CD4-positive, alpha-beta T cell treated with Interleukin-1 beta for 1 hour (primary cell): Measurements from ENCODE around the gene KRTAP9-4.
"Not testable (repeated sequence)": the region's sequence is repeated elsewhere in the genome, so short reads cannot be mapped to it uniquely, and the experiment has no call there.

Source experiments
- DNase-seq, 2 donors: peaks; one replicate each; pipeline ENCODE4 v3.0.0-alpha.2; 2020 to 2022

Gene KRTAP9-4

GRCh38 chr17:41249637-41250240, at the start of gene KRTAP9-4:
TSS of gene KRTAP9-4 (plus strand) at chr17:41249687. CDS start at chr17:41249721, 34 bp downstream.
- not testable (repeated sequence) for DNase-seq

- no peak for DNase-seq
Measured at GRCh38 chr17:41211845-41212466, 37.5 kb upstream of the KRTAP9-4 start.

GRCh38 chr17:41212524-41213169, 36.8 kb upstream of the KRTAP9-4 start:
- no peak for DNase-seq

- DNase-seq = no peak
Measured at GRCh38 chr17:41215681-41216080, 33.8 kb upstream of the KRTAP9-4 start.

GRCh38 chr17:41223821-41224220, 25.7 kb upstream of the KRTAP9-4 start:
- DNase-seq = no peak

- no peak for DNase-seq
Measured at GRCh38 chr17:41226051-41226450, 23.4 kb upstream of the KRTAP9-4 start.

- DNase-seq = not testable (repeated sequence)
Measured at GRCh38 chr17:41226598-41227095, 22.8 kb upstream of the KRTAP9-4 start, which contains the start of gene KRTAP9-2. TSS of gene KRTAP9-2 (plus strand) at chr17:41226648. CDS start at chr17:41226655, 7 bp downstream.

GRCh38 chr17:41230094-41230493, 19.4 kb upstream of the KRTAP9-4 start:
- DNase-seq = no peak

GRCh38 chr17:41231731-41232130, 17.8 kb upstream of the KRTAP9-4 start:
- no peak for DNase-seq

GRCh38 chr17:41232399-41233105, 16.9 kb upstream of the KRTAP9-4 start, which contains the start of gene KRTAP9-3:
TSS of gene KRTAP9-3 (plus strand) at chr17:41232449. CDS start at chr17:41232502, 53 bp downstream.
- not testable (repeated sequence) for DNase-seq

GRCh38 chr17:41237116-41237515, 12.4 kb upstream of the KRTAP9-4 start:
- not testable (repeated sequence) for DNase-seq

- not testable (repeated sequence) for DNase-seq
Measured at GRCh38 chr17:41237949-41238437, 11.5 kb upstream of the KRTAP9-4 start, which contains the start of gene KRTAP9-8. TSS of gene KRTAP9-8 (plus strand) at chr17:41237999. CDS start at chr17:41238052, 53 bp downstream.

- not testable (repeated sequence) for DNase-seq
Measured at GRCh38 chr17:41246995-41247787, 2.3 kb upstream of the KRTAP9-4 start.

- no peak for DNase-seq
Measured at GRCh38 chr17:41251261-41251660, 1.8 kb downstream of the KRTAP9-4 start.

- no peak for DNase-seq
Measured at GRCh38 chr17:41254861-41255260, 5.4 kb downstream of the KRTAP9-4 start.

GRCh38 chr17:41255381-41256290, 6.1 kb downstream of the KRTAP9-4 start, which contains the start of gene KRTAP9-9:
TSS of gene KRTAP9-9 (plus strand) at chr17:41255384.
- not testable (repeated sequence) for DNase-seq

GRCh38 chr17:41256291-41256685, 6.8 kb downstream of the KRTAP9-4 start:
- DNase-seq = no peak

GRCh38 chr17:41258406-41258805, 8.9 kb downstream of the KRTAP9-4 start:
- no peak for DNase-seq

- DNase-seq = no peak
Measured at GRCh38 chr17:41263212-41263611, 13.7 kb downstream of the KRTAP9-4 start.

- DNase-seq = no peak
Measured at GRCh38 chr17:41264599-41264998, 15.1 kb downstream of the KRTAP9-4 start.

GRCh38 chr17:41265078-41265477, 15.6 kb downstream of the KRTAP9-4 start, which contains the start of gene KRTAP9-6:
TSS of gene KRTAP9-6 (plus strand) at chr17:41265378. CDS start at chr17:41265378, 0 bp downstream.
- no peak for DNase-seq
